ENCODE measurements around the gene TUBGCP5. TPM values are rescaled to one million over a fixed set of nuclear protein-coding genes. Genes with fewer than 3 reads are reported as not detected.

Gene TUBGCP5
- total RNA-seq, 1 experiment from 2014 or later, result 23.3 TPM

DNA sequence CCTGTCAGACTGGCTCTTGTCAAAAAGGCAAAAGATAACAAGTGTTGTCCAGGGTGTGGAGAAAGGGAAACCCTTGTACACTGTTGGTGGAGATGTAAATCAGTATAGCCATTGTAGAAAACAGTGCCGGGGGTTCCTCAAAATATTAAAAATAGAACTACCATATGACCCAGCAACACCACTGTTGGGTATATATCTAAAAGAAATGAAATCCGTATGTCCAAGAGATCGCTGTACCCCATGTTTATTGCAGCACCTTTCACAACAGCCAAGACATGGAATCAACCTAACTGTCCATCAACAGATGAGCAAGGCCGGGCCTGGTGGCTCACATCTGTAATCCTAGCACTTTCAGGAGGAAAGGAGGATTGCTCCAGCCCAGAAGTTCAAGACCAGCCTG, 65.4 kb downstream of the TUBGCP5 start:
- in situ Hi-C loops (cut with HindIII; ENCODE audit: low pct_unique_long_range_greater_than_20kb, low sequenced_read_pairs), result no loop called here
- no peak for ATAC-seq
- TF ChIP-seq TCF7L2 (IDR thresholded peaks at IDR 0.05; ENCODE audit: low read depth, low read length) (no peak), SIN3A (IDR thresholded peaks at IDR 0.05; ENCODE audit: borderline replicate concordance, insufficient read depth, low read depth, low read length) (no peak)
- TF ChIP-seq, protein P1, sequence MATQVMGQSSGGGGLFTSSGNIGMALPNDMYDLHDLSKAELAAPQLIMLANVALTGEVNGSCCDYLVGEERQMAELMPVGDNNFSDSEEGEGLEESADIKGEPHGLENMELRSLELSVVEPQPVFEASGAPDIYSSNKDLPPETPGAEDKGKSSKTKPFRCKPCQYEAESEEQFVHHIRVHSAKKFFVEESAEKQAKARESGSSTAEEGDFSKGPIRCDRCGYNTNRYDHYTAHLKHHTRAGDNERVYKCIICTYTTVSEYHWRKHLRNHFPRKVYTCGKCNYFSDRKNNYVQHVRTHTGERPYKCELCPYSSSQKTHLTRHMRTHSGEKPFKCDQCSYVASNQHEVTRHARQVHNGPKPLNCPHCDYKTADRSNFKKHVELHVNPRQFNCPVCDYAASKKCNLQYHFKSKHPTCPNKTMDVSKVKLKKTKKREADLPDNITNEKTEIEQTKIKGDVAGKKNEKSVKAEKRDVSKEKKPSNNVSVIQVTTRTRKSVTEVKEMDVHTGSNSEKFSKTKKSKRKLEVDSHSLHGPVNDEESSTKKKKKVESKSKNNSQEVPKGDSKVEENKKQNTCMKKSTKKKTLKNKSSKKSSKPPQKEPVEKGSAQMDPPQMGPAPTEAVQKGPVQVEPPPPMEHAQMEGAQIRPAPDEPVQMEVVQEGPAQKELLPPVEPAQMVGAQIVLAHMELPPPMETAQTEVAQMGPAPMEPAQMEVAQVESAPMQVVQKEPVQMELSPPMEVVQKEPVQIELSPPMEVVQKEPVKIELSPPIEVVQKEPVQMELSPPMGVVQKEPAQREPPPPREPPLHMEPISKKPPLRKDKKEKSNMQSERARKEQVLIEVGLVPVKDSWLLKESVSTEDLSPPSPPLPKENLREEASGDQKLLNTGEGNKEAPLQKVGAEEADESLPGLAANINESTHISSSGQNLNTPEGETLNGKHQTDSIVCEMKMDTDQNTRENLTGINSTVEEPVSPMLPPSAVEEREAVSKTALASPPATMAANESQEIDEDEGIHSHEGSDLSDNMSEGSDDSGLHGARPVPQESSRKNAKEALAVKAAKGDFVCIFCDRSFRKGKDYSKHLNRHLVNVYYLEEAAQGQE (IDR thresholded peaks at IDR 0.05; ENCODE audit: insufficient read depth in 1 of 2, low read depth in 2 of 2, low read length in 1 of 2), result no peak
- TF ChIP-seq, protein P2, sequence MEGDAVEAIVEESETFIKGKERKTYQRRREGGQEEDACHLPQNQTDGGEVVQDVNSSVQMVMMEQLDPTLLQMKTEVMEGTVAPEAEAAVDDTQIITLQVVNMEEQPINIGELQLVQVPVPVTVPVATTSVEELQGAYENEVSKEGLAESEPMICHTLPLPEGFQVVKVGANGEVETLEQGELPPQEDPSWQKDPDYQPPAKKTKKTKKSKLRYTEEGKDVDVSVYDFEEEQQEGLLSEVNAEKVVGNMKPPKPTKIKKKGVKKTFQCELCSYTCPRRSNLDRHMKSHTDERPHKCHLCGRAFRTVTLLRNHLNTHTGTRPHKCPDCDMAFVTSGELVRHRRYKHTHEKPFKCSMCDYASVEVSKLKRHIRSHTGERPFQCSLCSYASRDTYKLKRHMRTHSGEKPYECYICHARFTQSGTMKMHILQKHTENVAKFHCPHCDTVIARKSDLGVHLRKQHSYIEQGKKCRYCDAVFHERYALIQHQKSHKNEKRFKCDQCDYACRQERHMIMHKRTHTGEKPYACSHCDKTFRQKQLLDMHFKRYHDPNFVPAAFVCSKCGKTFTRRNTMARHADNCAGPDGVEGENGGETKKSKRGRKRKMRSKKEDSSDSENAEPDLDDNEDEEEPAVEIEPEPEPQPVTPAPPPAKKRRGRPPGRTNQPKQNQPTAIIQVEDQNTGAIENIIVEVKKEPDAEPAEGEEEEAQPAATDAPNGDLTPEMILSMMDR (IDR thresholded peaks at IDR 0.05), result no peak
- peaks cover 4% of the 10 kb centered on the region; the same call in 1 of the 2 replicates for H3K4me1 ChIP-seq (ENCODE audit: control insufficient read depth, insufficient read depth, low read length)
- peaks cover 4% of the 10 kb centered on the region; the same call in 1 of the 2 replicates for H3K9me3 ChIP-seq (ENCODE audit: control insufficient read depth, insufficient read depth, low read depth, low read length)
- intact Hi-C loops (cut with micrococcal nuclease; ENCODE audit: unreplicated experiment), result no loop called here
- BruUV-seq (replicated peaks), result no TSS peak
- ChIA-PET POLR2A (no interaction called here), CTCF (no interaction called here)
- H3K27ac ChIP-seq (ENCODE audit: low read length), result no peak overlapping the region
- DNase-seq (ENCODE audit: low read depth, low spot score), result no peak
- no peaks in the 10 kb centered on the region for H3K36me3 ChIP-seq (ENCODE audit: control insufficient read depth, insufficient read depth, low read length)
- H3K27me3 ChIP-seq (ENCODE audit: control insufficient read depth, insufficient read depth, low read length), result no peaks in the 10 kb centered on the region
- no peak overlapping the region for H3K4me3 ChIP-seq (ENCODE audit: low read depth in 2 of 2, low read length in 2 of 2)

DNA sequence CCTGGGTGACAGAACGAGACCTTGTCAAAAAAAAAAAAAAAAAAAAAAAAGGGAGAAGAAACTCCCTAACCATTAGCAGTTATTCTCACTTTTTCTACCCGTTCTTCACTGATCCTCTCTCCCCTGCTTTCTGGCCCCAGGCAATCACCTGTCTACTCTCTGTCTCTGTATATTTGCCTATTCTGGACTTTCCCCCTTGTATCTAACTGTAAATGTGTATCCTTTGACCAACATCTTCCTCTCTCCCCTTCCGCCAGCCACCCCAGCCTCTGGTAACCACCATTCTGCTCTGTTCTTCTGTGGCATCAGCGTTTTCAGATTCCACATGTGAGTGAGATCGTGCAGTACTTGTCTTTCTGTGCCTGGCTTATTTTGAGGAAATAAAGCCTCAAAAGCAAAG, 66.1 kb downstream of the TUBGCP5 start:
- in situ Hi-C loops (cut with HindIII; ENCODE audit: low pct_unique_long_range_greater_than_20kb, low sequenced_read_pairs) (no loop called here), intact Hi-C loops (cut with micrococcal nuclease; ENCODE audit: unreplicated experiment) (no loop called here)
- Histone ChIP-seq H3K27ac (ENCODE audit: low read length) (no peak overlapping the region), H3K4me1 (ENCODE audit: control insufficient read depth, insufficient read depth, low read length) (peaks cover 7% of the 10 kb centered on the region), H3K36me3 (ENCODE audit: control insufficient read depth, insufficient read depth, low read length) (no peaks in the 10 kb centered on the region), H3K9me3 (ENCODE audit: control insufficient read depth, insufficient read depth, low read depth, low read length) (peaks cover 4% of the 10 kb centered on the region; the same call in 1 of the 2 replicates), H3K4me3 (ENCODE audit: low read depth in 2 of 2, low read length in 2 of 2) (no peak overlapping the region), H3K27me3 (ENCODE audit: control insufficient read depth, insufficient read depth, low read length) (no peaks in the 10 kb centered on the region)
- no peak for ATAC-seq
- ChIA-PET POLR2A (no interaction called here), CTCF (no interaction called here)
- TF ChIP-seq, protein P2 (IDR thresholded peaks at IDR 0.05), result no peak
- no TSS peak for BruUV-seq (replicated peaks)
- no peak for DNase-seq (ENCODE audit: low read depth, low spot score)

GRCh38 chr15:22969489-22969888, 69.9 kb downstream of the TUBGCP5 start:
- no peaks in the 10 kb centered on the region for H3K27me3 ChIP-seq (ENCODE audit: control insufficient read depth, insufficient read depth, low read length)
- no peak overlapping the region for H3K27ac ChIP-seq (ENCODE audit: low read length)
- intact Hi-C loops (cut with micrococcal nuclease; ENCODE audit: unreplicated experiment), result no loop called here
- no peaks in the 10 kb centered on the region for H3K36me3 ChIP-seq (ENCODE audit: control insufficient read depth, insufficient read depth, low read length)
- no TSS peak for BruUV-seq (replicated peaks)
- H3K4me1 ChIP-seq (ENCODE audit: control insufficient read depth, insufficient read depth, low read length), result peaks cover 34% of the 10 kb centered on the region
- H3K4me3 ChIP-seq (ENCODE audit: low read depth in 2 of 2, low read length in 2 of 2), result no peak overlapping the region
- ATAC-seq (no peak), DNase-seq (ENCODE audit: low read depth, low spot score) (no peak)
- CTCF ChIA-PET, result no interaction called here
- in situ Hi-C loops (cut with HindIII; ENCODE audit: low pct_unique_long_range_greater_than_20kb, low sequenced_read_pairs), result no loop called here
- TF ChIP-seq, protein P1 (IDR thresholded peaks at IDR 0.05; ENCODE audit: insufficient read depth in 1 of 2, low read depth in 2 of 2, low read length in 1 of 2), result no peak
- TF ChIP-seq SIN3A (IDR thresholded peaks at IDR 0.05; ENCODE audit: borderline replicate concordance, insufficient read depth, low read depth, low read length) (no peak), POLR2AphosphoS5 (IDR thresholded peaks at IDR 0.05; ENCODE audit: low read depth, low read length) (no peak), TCF7L2 (IDR thresholded peaks at IDR 0.05; ENCODE audit: low read depth, low read length) (no peak)
- TF ChIP-seq, protein P2 (IDR thresholded peaks at IDR 0.05), result no peak
- peaks cover 4% of the 10 kb centered on the region; the same call in 1 of the 2 replicates for H3K9me3 ChIP-seq (ENCODE audit: control insufficient read depth, insufficient read depth, low read depth, low read length)
- POLR2A ChIA-PET, result no interaction called here

Measured in Panc1 (cell line).